Measurements from ENCODE around the gene CYBC1.

Gene CYBC1

DNA sequence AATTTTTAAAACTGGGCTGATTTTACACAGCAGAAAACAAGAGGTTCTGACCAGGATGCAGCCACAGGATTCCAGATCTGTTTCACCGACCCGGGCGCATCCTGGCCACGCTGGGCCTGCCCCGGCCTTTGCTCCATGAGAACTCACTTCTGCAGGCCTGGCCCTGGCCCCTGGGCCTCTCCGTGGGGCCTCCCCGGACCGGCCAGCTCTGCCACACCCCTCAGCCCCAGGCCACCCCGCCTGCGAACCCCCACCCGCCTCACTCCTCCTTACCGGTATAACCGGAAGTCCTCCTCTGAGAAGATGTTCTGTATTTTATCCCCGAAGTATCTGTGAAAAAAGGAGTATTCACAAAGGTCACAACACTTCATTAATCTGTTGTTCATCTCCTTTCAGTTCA lies 45.5 kb downstream of the CYBC1 start:
- DNase-seq = no peak

DNA sequence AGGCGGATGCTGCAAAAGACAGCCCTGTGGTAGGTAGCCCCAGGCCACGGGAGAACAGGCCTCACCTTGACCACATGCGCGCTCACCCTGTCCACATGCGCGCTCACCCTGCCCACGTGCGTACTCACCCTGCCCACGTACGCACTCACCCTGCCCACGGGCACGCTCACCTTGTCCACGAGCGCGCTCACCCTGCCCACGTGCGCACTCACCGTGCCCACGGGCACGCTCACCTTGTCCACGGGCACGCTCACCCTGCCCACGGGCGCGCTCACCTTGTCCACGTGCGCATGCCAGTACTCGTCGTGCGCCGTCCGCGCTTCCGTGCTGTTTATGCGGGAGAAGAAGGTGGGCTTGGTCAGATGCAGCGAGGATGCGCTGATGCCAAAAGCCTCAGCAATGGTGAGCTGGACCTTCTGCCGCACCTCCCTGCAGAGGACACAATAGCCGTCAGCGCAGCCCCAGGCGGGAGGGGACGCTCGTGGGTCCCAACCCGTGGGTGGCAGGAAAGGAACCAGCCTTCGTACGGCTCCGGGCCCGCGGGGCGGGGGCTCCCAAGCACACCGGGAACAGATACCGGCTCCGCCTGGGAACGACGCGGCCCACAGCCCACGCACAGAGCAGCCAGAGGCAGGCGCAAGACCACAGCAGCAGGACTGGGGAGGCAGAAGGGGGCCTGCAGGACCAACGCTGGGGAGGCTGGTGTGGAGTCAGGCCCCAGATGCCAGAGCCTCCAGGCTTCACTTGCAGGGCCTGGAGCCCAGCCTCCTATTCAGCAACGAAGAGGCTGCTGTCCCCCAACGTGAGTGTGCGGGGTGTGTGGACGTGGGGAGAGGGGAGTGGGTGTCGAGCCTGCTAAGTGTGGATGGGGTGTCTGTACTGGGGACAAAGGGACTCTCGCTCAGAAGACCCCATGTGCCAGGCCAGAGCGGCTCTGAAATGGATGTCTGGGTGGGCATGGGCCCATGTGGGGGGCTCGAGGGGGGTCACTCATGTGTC lies 46.6 kb downstream of the CYBC1 start:
- DNase-seq = no peak

DNA sequence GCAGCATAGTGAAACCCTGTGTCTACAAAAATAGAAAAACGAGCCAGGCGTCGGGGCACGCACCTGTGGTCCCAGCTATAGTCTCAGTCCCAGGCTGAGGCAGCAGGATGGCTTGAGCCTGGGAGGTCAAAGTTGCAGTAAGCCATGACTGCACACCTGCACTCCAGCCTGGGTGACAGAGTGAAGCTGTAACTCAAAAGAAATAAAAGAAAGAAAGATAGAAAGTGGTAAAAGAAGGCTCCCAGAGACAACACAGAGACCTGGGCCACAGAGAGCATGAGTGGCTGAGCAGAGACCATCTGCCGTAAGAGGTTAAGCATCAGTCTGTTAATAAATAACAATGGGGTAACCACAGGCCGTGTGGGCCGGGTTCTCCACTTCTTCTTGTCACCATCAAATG lies 47.7 kb downstream of the CYBC1 start:
- DNase-seq = no peak

DNA sequence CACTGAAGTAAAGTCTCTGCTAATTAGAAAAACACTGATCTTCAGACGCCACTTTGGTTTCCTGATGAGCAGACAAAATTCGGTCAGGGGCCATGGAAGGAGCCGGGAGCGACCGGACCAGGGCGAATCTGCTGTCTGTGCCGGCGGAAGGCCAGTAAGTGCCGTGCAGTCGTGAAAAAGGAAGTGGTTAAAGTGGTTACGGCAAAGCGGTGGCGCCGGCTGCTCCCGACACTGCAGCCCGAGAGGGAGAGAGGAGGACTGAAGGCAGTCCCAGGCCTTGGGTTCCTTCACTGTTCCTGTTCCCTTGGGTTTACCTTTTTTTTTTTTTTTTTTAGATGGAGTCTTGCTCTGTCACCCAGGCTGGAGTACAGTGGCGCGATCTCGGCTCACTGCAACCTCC lies 49.7 kb downstream of the CYBC1 start:
- peak; percentile 23 for DNase-seq

DNA sequence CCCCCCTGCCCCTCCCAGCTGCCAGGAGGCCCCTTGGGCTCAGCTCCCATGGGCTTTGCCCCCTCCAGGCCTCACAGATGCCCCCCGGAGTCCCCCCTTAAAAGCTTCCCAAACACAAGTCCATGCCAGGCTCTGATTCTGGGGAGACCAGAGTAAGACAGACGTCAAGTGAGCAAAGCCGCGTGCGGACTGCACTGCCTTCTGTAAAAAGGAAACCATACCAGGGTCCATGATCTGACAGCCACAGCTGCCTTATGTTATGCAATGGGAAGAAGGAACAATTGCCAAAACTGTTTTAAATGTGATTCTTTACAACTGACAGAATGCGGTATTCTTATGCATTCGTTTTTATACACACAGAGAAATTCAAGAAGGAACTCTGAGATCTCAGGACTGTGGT lies 50.3 kb downstream of the CYBC1 start:
- no peak for DNase-seq

DNA sequence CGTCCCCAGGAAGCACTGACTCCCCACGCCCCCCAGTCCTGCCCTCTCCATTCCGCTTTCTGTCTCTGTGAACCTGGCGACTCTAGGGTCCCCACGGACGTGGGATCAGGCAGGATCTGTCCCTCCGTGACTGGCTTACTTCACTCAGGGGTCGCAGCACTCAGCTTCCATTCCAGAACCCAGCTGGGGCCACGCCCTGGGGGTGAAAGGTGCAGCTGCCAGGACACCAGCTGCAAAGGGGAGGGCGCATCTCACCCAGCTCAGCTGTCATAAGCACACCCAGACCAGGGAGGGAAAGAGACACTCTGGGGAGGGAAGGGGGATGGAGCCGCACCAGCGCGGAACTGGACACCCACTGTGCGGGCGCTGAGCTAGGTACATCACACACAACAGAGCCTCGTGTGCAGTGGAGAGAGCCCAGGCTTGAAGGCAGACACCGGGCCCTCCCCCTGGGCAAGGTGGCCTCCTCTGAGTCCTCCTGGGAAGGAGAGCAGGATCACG lies 50.9 kb downstream of the CYBC1 start:
- DNase-seq = no peak

DNA sequence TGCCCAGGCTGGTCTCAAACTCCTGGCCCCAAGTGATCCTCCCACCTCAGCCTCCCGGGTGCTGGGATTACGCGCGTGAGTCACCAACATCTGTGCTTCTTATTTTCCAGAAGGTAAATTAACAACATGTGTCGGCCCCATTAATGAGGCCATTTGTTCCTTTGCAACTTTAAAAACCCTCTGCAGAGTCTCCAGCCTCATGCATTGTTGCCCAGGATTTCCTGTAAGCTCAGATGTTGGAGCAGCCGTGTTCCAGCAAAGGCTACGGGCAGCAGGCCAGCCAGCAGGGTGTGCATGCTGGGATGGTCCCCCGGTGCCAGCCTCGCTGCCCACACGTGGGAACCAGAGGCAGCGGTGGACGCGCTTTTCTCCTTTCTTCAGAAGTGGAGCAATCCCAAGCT lies 51.5 kb downstream of the CYBC1 start:
- DNase-seq = peak; percentile 63

DNA sequence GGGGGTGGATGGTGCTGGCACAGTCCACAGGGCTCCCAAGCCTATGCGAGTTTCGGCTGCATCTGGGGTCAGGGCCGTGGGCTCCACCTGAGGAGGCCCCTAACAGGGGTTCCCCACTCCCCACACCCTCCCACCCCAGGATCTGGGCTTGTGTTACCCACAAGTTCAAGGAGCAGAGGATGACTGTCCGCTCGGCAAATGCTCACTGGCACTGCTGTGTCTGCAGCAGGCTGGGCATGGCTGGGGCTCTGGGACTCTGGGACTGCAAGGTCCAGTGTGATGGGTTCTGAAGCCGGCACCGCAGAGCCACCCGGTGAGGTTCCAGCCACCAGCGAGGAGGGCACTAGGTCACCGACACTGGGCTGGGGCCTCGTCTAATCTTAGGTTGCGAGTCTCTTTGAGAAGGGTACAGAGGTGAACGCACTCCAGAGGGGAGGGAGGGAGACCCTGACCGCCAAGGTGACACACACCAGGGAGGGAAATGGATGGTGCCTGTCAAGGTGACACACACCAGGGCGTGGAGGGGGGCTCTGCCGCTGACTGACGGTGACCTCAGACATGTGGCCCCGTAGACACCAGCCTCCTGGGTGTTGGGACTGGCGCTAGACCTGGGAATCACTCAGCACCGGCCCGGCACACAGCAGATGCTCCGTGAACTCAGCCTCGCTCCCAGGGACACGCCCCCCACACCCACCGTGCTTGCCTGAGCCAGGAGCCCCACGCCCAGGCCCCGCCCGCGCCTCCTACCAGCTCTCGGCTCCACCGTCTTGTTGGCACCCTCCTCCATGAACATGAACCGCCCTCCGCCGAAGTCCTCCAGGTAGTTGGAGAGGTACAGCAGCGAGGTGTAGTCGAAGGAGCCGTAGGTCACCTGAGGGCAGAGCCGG lies 52.9 kb downstream of the CYBC1 start:
- no peak for DNase-seq

DNA sequence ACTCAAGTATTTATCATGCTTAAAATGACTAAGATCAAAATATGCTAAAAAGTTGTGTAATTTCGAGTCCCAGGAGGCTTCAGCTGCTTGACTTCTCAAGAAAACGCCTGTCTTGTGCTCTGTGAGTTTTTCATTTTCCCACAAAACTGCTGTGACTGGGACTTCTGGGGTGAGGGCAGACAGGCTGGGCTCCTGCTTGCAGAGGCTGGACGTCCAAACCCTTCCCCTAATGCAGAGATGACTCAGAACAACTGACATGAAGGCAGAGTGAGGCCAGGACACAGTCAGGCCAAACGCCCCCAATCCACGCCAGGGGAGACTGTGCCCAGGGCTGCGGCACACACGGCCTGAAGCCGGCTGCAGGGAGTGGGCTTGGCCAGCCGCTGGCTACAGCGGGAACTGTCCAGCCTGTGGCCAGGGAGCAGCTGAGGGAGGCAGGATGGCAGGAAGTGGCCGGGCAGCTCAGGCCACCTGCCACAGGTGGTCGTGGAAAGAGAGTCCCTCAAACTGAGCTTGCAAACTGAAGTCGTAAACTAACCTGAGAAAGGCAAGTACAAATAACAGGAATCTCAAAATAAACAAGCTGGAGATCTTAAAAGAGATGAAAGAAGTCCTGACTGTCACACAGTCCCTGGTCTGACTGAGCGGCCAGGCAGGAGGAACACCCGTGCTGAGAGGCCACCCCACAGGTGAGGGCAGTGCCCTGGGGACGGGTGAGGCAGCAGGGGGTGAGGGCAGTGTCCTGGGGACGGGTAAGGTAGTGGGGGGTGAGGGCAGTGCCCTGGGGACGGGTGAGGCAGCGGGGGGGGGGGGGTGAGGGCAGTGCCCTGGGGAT lies 53.7 kb downstream of the CYBC1 start:
- DNase-seq = no peak

DNA sequence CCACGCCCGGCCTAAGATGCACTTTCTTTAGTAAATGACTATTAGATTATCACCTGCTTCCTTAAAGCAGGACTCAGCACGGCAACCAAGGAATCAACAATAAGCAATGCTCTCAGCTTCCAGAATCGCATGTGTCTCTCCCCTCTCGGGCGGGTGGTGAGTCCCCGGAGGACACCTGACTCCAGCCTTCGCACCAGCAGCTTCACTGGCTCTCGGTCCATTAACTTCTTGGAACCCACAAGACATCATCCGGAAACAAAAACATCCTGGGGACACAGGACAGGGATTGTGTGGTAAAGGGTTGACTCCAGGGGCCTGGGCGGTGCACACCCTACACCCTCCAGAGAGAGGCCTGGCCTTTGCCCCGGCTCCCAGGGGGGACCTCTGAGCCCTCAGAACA lies 56.3 kb downstream of the CYBC1 start:
- no peak for DNase-seq

DNA sequence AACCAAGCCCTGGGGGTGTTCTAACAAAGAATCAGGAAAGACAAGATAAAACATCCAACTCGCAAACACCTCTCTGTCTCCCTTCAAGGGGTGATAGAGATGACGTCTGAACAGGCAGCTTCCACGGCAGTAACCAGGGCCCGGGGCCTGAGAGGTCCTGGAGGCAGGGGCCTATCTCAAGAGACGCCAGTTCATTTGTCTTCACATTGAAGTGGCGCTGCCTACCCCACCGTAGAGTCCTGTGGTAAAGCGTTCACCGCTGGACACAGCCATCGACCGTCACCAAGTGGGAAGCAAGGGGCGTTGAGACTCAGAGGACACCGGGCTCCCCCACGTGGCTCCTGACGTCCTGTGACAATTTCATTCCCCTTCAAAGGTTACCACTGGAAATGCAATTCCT lies 57.6 kb downstream of the CYBC1 start:
- DNase-seq = no peak
